ENCODE data around the gene DDX1. TPM values are rescaled to one million over a fixed set of nuclear protein-coding genes. Genes with fewer than 3 reads are reported as not detected.

The DDX1 gene
- total and polyA plus RNA-seq, 2 experiments from 2014 or later, result 99.9 to 102 TPM

- Mint-ChIP-seq H3K27me3 (ENCODE audit: insufficient read depth, low read depth, poor library complexity) (no peaks in the 10 kb centered on the region), H3K4me1 (no peaks in the 10 kb centered on the region), H3K4me3 (no peak overlapping the region), H3K36me3 (ENCODE audit: low read depth) (peaks cover 67% of the 10 kb centered on the region), H3K9me3 (no peaks in the 10 kb centered on the region), H3K27ac (no peak overlapping the region)
- Histone ChIP-seq H3K9me2 (ENCODE audit: insufficient read depth) (no peaks in the 10 kb centered on the region), H4K20me1 (replicated peaks; ENCODE audit: insufficient read depth) (no peaks in the 10 kb centered on the region), H3K4me1 (ENCODE audit: insufficient read depth) (no peaks in the 10 kb centered on the region), H3K4me2 (no peak overlapping the region), H3K79me2 (replicated peaks; ENCODE audit: insufficient read depth) (no peaks in the 10 kb centered on the region), H3K27ac (ENCODE audit: low read depth) (no peak overlapping the region), H3K36me3 (ENCODE audit: insufficient read depth) (peaks cover 59% of the 10 kb centered on the region), H3K27me3 (ENCODE audit: insufficient read depth) (no peaks in the 10 kb centered on the region), H2AFZ (no peak overlapping the region), H3K4me3 (no peak overlapping the region), H3F3A (replicated peaks; ENCODE audit: low read depth) (no peaks in the 10 kb centered on the region)
- TF ChIP-seq CTCF (conservative IDR thresholded peaks at IDR 0.05; ENCODE audit: low read depth in 2 of 2) (no peak), EZH2phosphoT487 (IDR thresholded peaks at IDR 0.05; ENCODE audit: unreplicated experiment) (no peak), ETS1 (IDR thresholded peaks at IDR 0.05) (no peak), ZNF331 (CRISPR knock-in tag; IDR thresholded peaks at IDR 0.05; ENCODE audit: low read depth) (no peak), REST (IDR thresholded peaks at IDR 0.05; ENCODE audit: unreplicated experiment) (no peak), CREB1 (CRISPR knock-in tag; IDR thresholded peaks at IDR 0.05; ENCODE audit: low read depth) (no peak), POLR2AphosphoS5 (IDR thresholded peaks at IDR 0.05; ENCODE audit: low read depth) (no peak), EZH2 (IDR thresholded peaks at IDR 0.05; ENCODE audit: low read depth, unreplicated experiment) (no peak), NANOG (IDR thresholded peaks at IDR 0.05; ENCODE audit: borderline replicate concordance) (no peak), ZNF462 (CRISPR knock-in tag; IDR thresholded peaks at IDR 0.05) (no peak), JUNB (IDR thresholded peaks at IDR 0.05; ENCODE audit: unreplicated experiment) (no peak), ZNF114 (CRISPR knock-in tag; IDR thresholded peaks at IDR 0.05) (no peak), STAT1 (IDR thresholded peaks at IDR 0.05; ENCODE audit: unreplicated experiment) (no peak)
- ATAC-seq (no peak), DNase-seq (ENCODE audit: low spot score) (no peak)
Measured at GRCh38 chr2:15622214-15622613, 30.5 kb downstream of the DDX1 start.

All from GM23338 (cell line).